Testis (tissue), 2 donors: Measurements from ENCODE around the gene PPFIA4.

ENCODE experiments used
- CTCF ChIP-seq, 3 experiments: fragments of 450-650 bp in 2 of 3; fragments of 200-600 bp in 1 of 3; sonication (generic) in 1 of 3; IDR thresholded peaks; one replicate each; pipeline ENCODE4 v1.5.1; 2016 to 2019; ENCODE audit warnings: antibody characterized with exemption in 3 of 3, mild to moderate bottlenecking in 2 of 3, moderate library complexity in 1 of 3
- POLR2A ChIP-seq: fragments of 450-650 bp; IDR thresholded peaks from one replicate; pipeline ENCODE4 v1.6.1; 2017; ENCODE audit warnings: antibody characterized with exemption, mild to moderate bottlenecking, moderate library complexity

- TF ChIP-seq CTCF (IDR thresholded peaks at IDR 0.05) (no peak), POLR2A (no peak)
Measured at GRCh38 chr1:203060115-203060514, 33.8 kb downstream of the PPFIA4 start.
